AG10803 (cell line): Measurements from ENCODE around the gene UBR7.
"Not testable (repeated sequence)": the region's sequence is repeated elsewhere in the genome, so short reads cannot be mapped to it uniquely, and the experiment has no call there.

ENCODE experiments used
- DNase-seq: peaks from one replicate; pipeline ENCODE4 v3.0.0; 2010; ENCODE audit warnings: low read depth
- H3K4me3 ChIP-seq: 2 replicates; pipeline ENCODE4 v1.5.1; 2011; ENCODE audit warnings: mild to moderate bottlenecking, low read length, control low read depth
- TF ChIP-seq, protein P1 (sequence below): conservative IDR thresholded peaks from 2 replicates; pipeline ENCODE4 v1.5.1; 2011; ENCODE audit warnings: mild to moderate bottlenecking, low read length, control low read depth, inconsistent platforms

The UBR7 gene, protein sequence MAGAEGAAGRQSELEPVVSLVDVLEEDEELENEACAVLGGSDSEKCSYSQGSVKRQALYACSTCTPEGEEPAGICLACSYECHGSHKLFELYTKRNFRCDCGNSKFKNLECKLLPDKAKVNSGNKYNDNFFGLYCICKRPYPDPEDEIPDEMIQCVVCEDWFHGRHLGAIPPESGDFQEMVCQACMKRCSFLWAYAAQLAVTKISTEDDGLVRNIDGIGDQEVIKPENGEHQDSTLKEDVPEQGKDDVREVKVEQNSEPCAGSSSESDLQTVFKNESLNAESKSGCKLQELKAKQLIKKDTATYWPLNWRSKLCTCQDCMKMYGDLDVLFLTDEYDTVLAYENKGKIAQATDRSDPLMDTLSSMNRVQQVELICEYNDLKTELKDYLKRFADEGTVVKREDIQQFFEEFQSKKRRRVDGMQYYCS

DNA sequence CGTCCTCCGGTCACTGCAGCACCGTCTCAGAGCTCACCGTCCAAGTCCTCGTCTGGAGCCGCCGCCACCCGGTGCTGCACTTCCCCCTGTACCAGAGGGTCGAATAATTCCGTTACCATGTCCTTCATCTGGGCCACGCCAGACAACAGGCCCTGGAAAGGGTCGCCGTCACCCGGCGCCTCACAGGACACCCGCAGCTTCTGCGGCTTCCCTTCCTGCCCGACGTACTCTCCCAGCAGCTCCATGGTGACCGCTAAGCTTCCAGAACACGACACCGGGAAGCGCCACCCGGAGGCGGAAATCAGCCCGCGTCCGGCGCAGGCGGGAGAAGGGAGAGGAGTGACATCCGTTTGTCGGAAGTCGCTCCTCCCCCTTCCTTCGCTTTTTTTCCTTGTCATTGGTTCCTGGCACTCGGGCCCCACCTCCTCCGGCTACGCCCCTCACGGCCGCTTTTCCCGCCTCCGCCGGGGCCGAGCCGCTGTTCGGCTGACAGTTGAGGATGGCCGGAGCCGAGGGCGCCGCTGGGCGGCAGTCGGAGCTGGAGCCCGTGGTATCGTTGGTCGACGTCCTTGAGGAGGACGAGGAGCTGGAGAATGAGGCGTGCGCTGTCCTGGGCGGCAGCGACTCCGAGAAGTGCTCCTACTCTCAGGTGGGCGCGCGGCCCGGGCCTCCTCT, at the start of gene UBR7, which contains the start of gene GON7:
Gene UBR7, plus strand, starts transcription at position 464 of the 675 bp plus-strand sequence. Its CDS starts 36 bp downstream, at position 500.
Gene GON7, minus strand, starts transcription at position 273 of the 675 bp plus-strand sequence. Its CDS starts 28 bp downstream, at position 245.
- peak within 1 kb of the TSS; percentile 73 for H3K4me3 ChIP-seq
- TF ChIP-seq, protein P1, sequence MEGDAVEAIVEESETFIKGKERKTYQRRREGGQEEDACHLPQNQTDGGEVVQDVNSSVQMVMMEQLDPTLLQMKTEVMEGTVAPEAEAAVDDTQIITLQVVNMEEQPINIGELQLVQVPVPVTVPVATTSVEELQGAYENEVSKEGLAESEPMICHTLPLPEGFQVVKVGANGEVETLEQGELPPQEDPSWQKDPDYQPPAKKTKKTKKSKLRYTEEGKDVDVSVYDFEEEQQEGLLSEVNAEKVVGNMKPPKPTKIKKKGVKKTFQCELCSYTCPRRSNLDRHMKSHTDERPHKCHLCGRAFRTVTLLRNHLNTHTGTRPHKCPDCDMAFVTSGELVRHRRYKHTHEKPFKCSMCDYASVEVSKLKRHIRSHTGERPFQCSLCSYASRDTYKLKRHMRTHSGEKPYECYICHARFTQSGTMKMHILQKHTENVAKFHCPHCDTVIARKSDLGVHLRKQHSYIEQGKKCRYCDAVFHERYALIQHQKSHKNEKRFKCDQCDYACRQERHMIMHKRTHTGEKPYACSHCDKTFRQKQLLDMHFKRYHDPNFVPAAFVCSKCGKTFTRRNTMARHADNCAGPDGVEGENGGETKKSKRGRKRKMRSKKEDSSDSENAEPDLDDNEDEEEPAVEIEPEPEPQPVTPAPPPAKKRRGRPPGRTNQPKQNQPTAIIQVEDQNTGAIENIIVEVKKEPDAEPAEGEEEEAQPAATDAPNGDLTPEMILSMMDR, result peak; percentile 34; the same call in 1 of the 2 replicates
- DNase-seq, result peak; percentile 95

DNA sequence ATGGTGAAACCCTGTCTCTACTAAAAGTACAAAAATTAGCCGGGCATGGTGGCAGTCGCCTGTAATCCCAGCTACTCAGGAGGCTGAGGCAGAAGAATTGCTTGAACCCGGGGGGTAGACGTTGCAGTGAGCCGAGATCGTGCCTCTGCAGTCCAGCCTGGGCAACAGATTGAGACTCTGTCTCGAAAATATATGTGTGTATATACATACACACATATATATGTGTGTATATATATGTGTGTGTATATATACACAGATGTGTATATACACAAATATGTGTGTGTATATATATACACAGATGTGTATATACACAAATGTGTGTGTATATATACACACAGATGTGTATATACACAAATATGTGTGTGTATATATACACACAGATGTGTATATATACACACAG, 48.7 kb upstream of the UBR7 start:
- not testable (repeated sequence) for DNase-seq, H3K4me3 ChIP-seq

GRCh38 chr14:93159625-93160352, 47.3 kb upstream of the UBR7 start:
- DNase-seq, result not testable (repeated sequence)

GRCh38 chr14:93160353-93160801, 46.7 kb upstream of the UBR7 start:
- DNase-seq, result no peak
- no peak overlapping the region for H3K4me3 ChIP-seq
- TF ChIP-seq, protein P1, result peak; percentile 45

More at GRCh38 chr14:93159625-93160352, 47.3 kb upstream of the UBR7 start:
- H3K4me3 ChIP-seq, result not testable (repeated sequence)

- H3K4me3 ChIP-seq, result no peak overlapping the region
- no peak for DNase-seq
- TF ChIP-seq, protein P1, result no peak
Observed at GRCh38 chr14:93161411-93161940, 45.6 kb upstream of the UBR7 start.

DNA sequence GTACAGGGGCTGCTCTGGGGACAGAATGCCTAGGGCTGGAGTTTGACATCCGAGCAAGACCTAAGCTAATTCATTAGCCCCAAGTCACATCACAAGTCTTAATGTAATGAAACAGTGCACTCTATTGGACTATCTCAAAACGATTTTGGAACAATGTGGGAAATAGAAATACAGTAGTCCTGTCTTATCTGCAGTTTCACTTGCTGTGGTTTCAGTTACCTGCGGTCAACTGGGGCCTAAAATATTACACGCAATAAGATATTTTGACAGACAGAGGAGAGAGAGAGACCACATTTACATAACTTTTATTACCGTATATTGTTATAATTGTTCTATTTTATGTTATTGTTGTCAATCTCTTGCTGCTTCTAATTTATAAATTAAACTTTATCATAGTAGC, 43.5 kb upstream of the UBR7 start:
- no peak for DNase-seq
- no peak overlapping the region for H3K4me3 ChIP-seq
- TF ChIP-seq, protein P1, result no peak

DNA sequence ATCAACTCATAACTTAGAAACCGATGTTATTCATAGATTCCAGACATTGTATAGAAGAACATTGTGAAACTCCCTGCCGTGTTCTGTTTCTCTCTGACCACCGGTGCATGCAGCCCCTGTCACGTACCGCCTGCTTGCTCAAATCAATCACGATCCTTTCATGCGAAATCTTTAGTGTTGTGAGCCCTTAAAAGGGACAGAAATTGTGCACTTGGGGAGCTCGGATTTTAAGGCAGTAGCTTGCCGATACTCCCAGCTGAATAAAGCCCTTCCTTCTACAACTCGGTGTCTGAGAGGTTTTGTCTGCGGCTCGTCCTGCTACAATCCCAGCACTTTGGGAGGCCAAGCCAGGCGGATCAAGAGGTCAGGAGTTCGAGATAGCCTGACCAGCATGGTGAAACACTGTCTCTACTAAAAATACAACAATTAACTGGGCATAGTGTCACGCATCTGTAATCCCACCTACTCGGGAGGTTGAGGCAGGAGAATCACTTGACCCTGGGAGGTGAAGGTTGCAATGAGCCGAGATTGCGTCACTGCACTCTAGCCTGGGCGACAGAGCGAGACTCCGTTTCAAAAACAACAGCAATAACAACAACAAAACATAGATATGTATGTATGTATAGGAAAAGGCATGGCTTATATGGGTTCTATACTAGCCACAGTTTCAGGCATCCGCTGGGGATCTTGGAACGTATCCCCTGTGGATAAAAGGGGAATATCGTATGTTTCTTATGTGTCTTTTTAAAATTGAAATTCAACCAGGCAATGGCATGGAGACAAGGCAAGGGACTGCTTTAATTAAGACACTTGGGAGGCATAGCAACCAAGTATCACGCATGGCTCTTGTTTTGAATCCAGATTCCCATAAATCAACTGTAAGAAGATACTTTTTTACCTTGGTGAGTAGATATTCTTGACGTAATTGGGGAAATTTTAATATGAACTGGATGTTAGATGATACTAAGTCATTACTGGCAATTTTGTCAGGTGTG, 41.5 kb upstream of the UBR7 start:
- not testable (repeated sequence) for H3K4me3 ChIP-seq, DNase-seq

DNA sequence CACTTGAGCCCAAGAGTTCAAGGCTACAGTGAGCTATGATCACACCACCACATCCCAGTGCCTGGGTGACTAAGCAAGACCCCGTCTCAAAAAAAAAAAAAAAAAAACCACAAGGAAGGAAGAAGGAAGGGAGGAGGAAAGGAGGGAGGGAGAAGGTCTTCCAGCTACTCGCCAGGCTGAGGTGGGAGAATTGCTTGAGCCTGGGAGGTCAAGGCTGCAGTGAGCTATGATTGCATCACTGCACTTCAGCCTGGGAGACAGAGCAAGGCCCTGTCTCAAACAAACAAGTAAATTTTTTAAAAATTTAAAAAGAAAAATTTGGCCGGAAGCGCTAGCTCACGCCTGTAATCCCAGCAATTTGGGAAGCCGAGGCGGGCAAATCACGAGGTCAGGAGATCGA, 38.4 kb upstream of the UBR7 start:
- not testable (repeated sequence) for DNase-seq, H3K4me3 ChIP-seq

- not testable (repeated sequence) for DNase-seq, H3K4me3 ChIP-seq
Observed at GRCh38 chr14:93169619-93170018, 37.4 kb upstream of the UBR7 start.

- not testable (repeated sequence) for DNase-seq, H3K4me3 ChIP-seq
Observed at GRCh38 chr14:93170141-93170540, 36.9 kb upstream of the UBR7 start.
